Activated CD8-positive, alpha-beta T cell treated with anti-CD3 and anti-CD28 coated beads for 36 hours (primary cell): ENCODE results near the gene TMEM145. TPM values are rescaled to one million over a fixed set of nuclear protein-coding genes. Genes with fewer than 3 reads are reported as not detected.

Experiments used
- ATAC-seq: fragments of 200-7000 bp; cut with Tn5 transposase; one replicate; pipeline ENCODE4 v1.10.0; 2021; ENCODE audit warnings: mild to moderate bottlenecking, moderate library complexity
- CTCF ChIA-PET: fragments of 350-600 bp; sonication (Branson Sonifier 250); formaldehyde crosslinking; loops from one replicate; lab custom pipeline; 2021; ENCODE audit warnings: antibody characterized with exemption; lab: Charles Lee
- POLR2A ChIA-PET: fragments of 350-600 bp; sonication (Branson Sonifier 250); formaldehyde crosslinking; loops from one replicate; lab custom pipeline; 2021; ENCODE audit warnings: antibody characterized with exemption; lab: Charles Lee
- DNase-seq: peaks from one replicate; pipeline ENCODE4 v3.0.0-alpha.2; 2020
- H3K27ac Mint-ChIP-seq: one replicate; pipeline ENCODE4 v1.8.0; 2021; ENCODE audit warnings: mild to moderate bottlenecking, mixed read lengths
- H3K27me3 Mint-ChIP-seq: one replicate; pipeline ENCODE4 v1.8.0; 2021; ENCODE audit warnings: mixed read lengths
- H3K36me3 Mint-ChIP-seq: one replicate; pipeline ENCODE4 v1.8.0; 2021; ENCODE audit warnings: low read depth, mixed read lengths
- H3K4me1 Mint-ChIP-seq: one replicate; pipeline ENCODE4 v1.8.0; 2021; ENCODE audit warnings: low read depth, mixed read lengths
- H3K4me3 Mint-ChIP-seq: one replicate; pipeline ENCODE4 v1.8.0; 2021; ENCODE audit warnings: mild to moderate bottlenecking, moderate library complexity, mixed read lengths
- H3K9me3 Mint-ChIP-seq: one replicate; pipeline ENCODE4 v1.8.0; 2021; ENCODE audit warnings: mixed read lengths
- CTCF ChIP-seq: fragments of 200-600 bp; IDR thresholded peaks from one replicate; pipeline ENCODE4 v1.8.0; 2022; ENCODE audit warnings: antibody characterized with exemption, mild to moderate bottlenecking
- intact Hi-C: fragments of 100-400 bp; cut with micrococcal nuclease; formaldehyde crosslinking; loops from one replicate; pipeline ENCODE4 v1.10.0; 2022
- total RNA-seq, 2 experiments: library from RNA; stranded (reverse); gene quantifications; one replicate each; pipeline ENCODE4 v1.2.3, GENCODE V29; 2021

TMEM145 gene
- total RNA-seq, 2 experiments from 2014 or later: 3.0 to 3.2 TPM

GRCh38 chr19:42361545-42361910 is 48.4 kb downstream of the TMEM145 start:
- no peak for TF ChIP-seq CTCF
- Mint-ChIP-seq H3K9me3 (no peaks in the 10 kb centered on the region), H3K4me1 (no peaks in the 10 kb centered on the region), H3K27me3 (no peaks in the 10 kb centered on the region), H3K4me3 (no peak overlapping the region), H3K27ac (no peak overlapping the region), H3K36me3 (peaks cover 12% of the 10 kb centered on the region)
- intact Hi-C loops: no loop called here
- ChIA-PET POLR2A (no interaction called here), CTCF (interaction anchor here (1.0 kb wide), 1 partner anchor 327 kb away, joined by 3 read pairs; no protein-coding TSS in a partner anchor)
- no peak for ATAC-seq
- no peak for DNase-seq

GRCh38 chr19:42362342-42362741 is 49.2 kb downstream of the TMEM145 start:
- no peak for TF ChIP-seq CTCF
- ATAC-seq: no peak
- no peak overlapping the region for H3K4me3 Mint-ChIP-seq
- no peaks in the 10 kb centered on the region for H3K9me3 Mint-ChIP-seq
- DNase-seq: no peak
- peaks cover 12% of the 10 kb centered on the region for H3K36me3 Mint-ChIP-seq
- no peak overlapping the region for H3K27ac Mint-ChIP-seq
- H3K4me1 Mint-ChIP-seq: no peaks in the 10 kb centered on the region
- no peaks in the 10 kb centered on the region for H3K27me3 Mint-ChIP-seq
- intact Hi-C loops: no loop called here
- CTCF ChIA-PET: no interaction called here
- POLR2A ChIA-PET: no interaction called here

DNA sequence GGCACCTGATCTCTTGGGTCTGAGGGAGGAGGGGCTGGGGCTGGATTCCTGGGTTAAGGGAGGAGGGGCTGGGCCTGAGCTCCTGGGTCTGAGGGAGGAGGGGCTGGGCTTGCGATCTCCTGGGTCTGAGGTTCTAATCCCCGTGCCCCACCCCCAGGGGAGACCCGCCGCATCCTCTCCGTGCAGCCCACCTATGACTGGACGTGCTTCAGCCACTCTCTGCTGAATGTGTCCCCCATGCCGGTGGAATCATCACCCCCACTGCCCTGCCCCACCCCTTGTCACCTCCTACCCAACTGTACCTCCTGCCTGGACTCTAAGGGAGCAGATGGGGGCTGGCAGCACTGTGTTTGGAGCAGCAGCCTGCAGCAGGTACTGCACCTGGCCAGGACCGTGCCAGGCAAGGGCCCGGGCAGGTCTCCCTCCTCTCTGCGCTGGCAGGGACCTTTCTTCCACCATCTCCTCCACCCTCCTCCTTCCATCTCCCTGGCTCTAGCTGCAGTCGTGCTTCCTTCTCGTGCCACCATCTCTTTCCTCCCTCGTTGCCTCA is 49.9 kb downstream of the TMEM145 start:
- intact Hi-C loops: no loop called here
- CTCF ChIA-PET: no interaction called here
- POLR2A ChIA-PET: no interaction called here
- no peak for ATAC-seq
- H3K4me1 Mint-ChIP-seq: no peaks in the 10 kb centered on the region
- no peaks in the 10 kb centered on the region for H3K27me3 Mint-ChIP-seq
- H3K27ac Mint-ChIP-seq: no peak overlapping the region
- no peak for TF ChIP-seq CTCF
- peaks cover 12% of the 10 kb centered on the region for H3K36me3 Mint-ChIP-seq
- no peak overlapping the region for H3K4me3 Mint-ChIP-seq
- H3K9me3 Mint-ChIP-seq: no peaks in the 10 kb centered on the region
- DNase-seq: no peak

DNA sequence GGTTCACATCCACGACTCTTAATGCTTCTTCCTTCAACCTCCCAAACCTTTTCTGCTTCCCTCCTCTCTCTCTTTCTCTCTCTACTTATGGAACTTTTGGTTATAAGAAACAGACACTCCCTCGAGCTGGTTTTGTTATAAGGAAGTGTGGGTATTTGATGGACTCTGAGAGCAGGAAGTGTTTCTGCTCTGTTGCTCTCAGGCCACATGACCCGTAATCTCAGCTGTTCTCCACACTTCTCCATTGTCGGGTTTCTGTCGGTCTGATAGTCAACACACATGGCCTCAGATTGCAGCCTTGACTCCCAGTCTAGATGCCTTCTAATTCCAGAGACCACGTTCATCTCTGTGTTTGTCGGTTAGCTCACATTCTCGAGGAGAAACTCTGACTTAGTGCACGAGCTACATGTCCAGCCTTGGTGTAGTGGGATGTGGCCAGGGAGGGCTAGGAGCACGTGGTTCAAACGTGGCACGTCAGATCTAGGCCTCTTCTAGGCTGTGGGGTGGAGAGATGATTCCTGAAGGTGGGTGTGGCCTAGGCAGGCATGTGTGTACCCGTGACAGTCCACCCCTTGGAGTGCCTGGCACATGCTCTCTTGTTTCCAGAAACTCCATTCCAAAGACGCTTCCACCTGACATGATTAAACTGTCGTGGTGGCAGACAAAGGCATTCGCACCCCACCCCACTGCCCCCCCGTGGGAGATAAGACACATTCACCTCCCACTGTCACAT is 50.7 kb downstream of the TMEM145 start:
- intact Hi-C loops: no loop called here
- DNase-seq: no peak
- no peaks in the 10 kb centered on the region for H3K4me1 Mint-ChIP-seq
- no peak overlapping the region for H3K4me3 Mint-ChIP-seq
- no peak for ATAC-seq
- H3K9me3 Mint-ChIP-seq: no peaks in the 10 kb centered on the region
- H3K36me3 Mint-ChIP-seq: peaks cover 12% of the 10 kb centered on the region
- no peak overlapping the region for H3K27ac Mint-ChIP-seq
- H3K27me3 Mint-ChIP-seq: no peaks in the 10 kb centered on the region
- POLR2A ChIA-PET: no interaction called here
- no peak for TF ChIP-seq CTCF
- CTCF ChIA-PET: no interaction called here

DNA sequence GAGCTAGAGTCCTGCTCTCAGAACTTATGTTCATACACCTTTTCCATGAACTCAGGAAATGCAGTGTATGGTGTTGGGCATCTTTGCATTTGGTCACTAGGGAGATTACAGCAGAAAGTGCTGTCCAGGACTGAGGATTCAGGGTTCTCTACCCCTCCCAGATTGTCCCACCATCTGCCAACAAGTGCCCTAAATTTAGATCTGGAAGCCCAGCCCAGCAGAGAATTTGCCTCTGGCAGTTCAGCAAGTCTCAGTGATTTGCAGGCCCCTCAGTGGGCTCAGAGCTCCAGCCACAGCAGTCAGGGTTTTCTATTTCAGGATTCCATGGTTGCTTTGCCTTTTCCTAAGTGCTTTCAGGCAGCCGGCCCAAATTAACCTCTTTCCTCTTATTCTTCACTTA is 53.6 kb downstream of the TMEM145 start:
- POLR2A ChIA-PET: no interaction called here

More for the DNA sequence above, 53.6 kb downstream of the TMEM145 start:
- DNase-seq (no peak), ATAC-seq (no peak)
- peaks cover 12% of the 10 kb centered on the region for H3K36me3 Mint-ChIP-seq
- CTCF ChIA-PET: no interaction called here
- H3K4me3 Mint-ChIP-seq: no peak overlapping the region
- intact Hi-C loops: no loop called here
- no peak overlapping the region for H3K27ac Mint-ChIP-seq
- H3K27me3 Mint-ChIP-seq: no peaks in the 10 kb centered on the region
- no peak for TF ChIP-seq CTCF
- H3K4me1 Mint-ChIP-seq: no peaks in the 10 kb centered on the region
- no peaks in the 10 kb centered on the region for H3K9me3 Mint-ChIP-seq
